Stimulated activated CD4-positive, alpha-beta T cell treated with anti-CD3 and anti-CD28 coated beads, TNF-alpha, amount 100 ng/mL, for 4 hours (primary cell): ENCODE results near the gene SMG1.
"Not testable (repeated sequence)": the region's sequence is repeated elsewhere in the genome, so short reads cannot be mapped to it uniquely, and the experiment has no call there.

Experiments
- DNase-seq, 3 experiments: peaks; one replicate each; pipeline ENCODE4 v3.0.0-alpha.2; 2020; ENCODE audit warnings: low read depth in 3 of 3

The SMG1 gene

DNA sequence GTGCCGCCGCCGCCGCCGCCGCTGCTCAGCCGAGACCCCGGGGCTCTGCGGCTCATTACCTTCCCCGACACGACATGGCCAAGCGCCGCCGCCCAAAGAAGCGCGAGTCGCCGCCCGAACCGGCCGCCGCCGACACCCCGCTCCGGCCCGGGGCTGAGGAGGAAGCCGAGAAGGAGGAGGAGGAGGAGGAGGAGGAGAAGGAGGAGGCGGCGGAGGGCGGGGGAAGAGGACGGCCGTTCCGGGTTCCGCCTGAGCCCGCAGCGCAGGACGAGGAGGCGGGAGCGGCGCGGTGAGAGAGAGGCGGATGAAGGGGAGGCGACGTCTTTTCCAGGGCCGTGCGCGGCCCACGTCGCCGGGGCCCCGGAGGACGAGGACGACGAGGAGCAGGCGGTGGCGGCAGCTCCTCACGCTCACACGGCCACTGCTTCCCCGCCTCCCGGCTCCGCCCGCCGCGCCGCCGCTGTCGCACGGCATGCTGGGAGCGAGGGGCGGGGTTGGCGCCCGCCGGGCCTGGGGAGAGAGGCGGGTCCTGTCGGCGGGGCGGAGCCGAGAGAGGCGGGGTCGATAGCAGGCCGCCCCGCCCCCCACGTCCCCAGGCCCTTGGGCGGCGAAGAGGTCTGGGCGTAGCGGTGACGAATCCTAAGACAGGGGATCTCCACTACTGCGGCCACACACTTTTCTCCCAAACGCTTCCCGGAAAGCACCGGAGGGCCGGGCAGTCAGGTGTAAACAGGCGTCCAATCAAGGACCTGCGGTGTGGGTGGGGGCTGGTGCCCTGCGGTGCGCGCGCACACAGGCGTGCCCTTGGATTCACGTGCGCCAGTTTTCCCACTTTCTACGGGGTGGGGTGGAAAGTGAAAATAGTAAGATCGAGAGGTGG is at the start of gene SMG1:
TSS of gene SMG1 (minus strand) at position 423 of the 880 bp plus-strand sequence. CDS start at position 56, 367 bp downstream.
- peak; percentile 89 for DNase-seq

DNA sequence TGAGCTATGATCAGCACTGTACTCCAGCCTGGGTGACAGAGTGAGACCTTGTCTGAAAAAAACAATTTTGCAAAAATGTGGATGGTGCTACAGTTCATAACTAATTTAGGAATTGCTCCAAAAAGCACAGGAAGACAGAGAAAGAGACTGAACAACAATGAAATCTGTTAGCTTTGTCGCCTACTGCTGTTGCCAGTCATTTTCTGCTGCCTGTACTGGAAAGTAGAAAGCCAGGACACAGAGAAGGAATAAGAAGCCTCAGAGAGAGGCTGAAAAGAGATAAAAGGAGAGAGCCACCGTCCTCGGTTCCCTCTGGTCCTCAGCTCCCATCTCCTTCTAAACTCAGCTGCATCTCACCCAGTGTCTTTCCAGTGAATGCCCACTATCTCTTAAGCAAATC is 48.9 kb upstream of the SMG1 start:
- DNase-seq: no peak

DNA sequence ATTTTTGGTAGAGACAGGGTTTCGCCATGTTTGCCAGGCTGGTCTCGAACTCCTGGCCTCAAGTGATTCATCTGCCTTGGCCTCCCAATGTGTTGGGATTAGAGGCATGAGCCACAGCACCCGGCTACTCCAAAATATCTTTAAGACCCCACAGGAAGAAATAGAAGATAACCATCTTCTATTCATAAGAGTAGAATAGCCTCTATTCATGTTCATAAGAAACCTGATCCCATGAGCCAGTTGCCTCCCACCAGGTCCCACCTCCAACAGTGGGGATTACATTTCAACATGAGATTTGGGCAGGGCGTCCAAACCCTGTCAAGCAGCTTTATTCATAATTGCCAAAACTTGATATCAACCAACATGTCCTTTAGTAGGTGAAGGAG is 43.6 kb upstream of the SMG1 start:
- DNase-seq: no peak

DNA sequence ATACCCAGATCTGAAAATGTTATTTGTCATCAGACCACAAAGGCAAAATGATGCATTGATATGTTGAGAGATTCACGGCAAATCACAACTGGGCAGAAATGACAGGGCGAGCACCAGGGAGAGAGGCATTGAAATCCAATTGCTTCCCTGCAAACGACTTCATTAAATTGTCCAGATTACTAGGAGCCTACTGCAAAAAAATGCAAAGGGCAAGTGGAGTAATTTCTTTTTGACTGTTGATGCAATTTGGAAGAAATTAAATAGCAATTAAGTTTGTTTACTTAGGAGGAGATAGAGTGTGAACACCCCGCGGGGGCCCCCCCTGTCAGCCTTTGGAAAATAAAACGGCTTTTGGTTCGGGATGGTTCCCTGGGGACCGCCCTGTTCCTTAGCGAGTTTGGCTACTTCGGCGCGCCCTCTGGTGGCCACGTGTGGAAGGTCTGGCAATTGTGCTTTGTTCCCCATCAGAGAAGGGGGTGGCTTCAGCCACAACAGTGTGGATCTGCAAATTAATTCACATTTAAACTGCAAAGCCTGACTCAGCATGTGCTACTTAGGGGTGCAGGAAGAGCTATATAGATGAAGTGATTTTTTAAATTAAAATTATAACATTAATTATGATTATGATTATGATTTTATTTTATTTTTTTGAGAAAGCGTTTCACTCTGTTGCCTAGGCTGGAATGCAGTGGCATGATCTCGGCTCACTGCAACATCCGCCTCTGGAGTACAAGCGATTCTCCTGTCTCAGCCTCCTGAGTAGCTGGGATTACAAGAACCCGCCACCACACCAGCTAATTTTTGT is 43.0 kb upstream of the SMG1 start:
- DNase-seq: peak; percentile 64 to 71 (median 65)

DNA sequence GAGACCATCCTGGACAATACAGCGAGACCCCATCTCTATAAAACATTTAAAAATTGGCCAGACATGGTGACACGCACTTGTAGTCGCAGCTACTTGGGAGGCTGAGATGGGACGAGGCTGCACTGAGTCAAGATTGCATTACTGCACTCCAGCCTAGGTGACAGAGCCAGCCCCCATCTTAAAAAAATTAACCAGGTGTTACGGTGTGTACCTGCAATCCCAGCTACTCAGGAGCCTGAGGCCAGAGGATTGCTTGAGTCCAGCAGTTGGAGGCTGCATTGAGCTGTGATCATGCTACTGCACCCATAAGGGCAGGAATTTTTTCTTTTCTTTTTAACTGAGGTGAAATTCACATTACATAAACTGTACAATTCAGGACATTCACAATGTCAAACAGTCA is 40.6 kb upstream of the SMG1 start:
- DNase-seq: no peak

DNA sequence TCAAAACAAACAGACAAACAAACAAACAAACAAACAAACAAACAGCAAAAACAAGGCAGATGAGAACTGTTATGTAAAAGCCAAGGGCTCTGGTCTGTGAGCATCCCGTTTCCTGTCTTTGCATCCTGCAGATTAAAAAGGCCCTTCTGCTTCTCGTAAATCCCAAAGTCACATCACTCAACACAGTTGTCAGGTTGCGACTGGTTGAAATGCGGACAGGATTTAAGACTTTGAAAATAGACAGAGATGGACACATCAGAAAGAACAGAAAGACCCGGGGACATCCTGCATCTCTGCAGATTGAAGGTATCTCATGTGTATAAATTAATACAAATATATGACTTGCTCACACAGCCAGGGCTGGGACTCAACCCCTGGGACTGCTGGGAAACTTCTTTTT is 39.3 kb upstream of the SMG1 start:
- DNase-seq: no peak

DNA sequence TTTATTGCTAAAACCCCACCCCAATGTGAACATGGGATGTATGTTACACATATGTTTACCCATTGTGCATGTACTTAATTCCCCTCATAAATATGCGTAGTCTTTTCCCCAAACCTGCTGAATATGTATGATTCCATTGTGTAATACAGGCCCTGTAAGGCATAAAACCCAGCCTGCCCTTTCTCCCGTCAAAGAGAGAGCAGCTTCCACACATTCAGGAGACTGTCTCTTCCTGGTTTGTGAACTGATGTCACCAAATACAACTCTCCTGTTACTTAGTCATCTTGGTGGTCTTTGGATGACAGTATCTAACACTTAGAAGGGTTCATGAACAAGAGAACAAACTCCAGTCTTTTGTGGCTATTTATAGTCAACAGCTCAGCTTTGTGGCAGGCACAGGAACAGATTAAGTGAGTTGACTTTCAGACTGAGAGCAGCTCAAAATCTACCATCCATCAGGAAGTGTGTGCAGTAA is 32.9 kb upstream of the SMG1 start:
- no peak for DNase-seq

DNA sequence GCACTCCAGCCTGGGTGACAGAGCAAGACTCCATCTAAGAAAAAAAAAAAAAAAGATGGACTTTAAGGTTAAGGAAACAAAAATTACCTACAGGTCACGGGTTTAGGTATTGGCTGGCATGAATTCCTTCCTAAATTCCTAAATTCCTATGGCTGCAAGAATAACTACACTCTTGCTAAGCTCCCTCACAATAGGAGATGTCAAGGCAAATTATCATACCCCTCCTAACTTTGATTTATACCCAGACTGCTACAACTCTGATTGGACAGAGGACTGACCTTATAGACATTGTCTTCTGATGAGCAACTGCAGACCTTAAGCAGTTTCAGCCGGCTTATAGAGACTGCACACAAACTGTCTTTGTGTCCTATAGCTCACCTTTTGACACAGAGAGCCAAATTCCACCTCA is 32.4 kb upstream of the SMG1 start:
- no peak for DNase-seq

DNA sequence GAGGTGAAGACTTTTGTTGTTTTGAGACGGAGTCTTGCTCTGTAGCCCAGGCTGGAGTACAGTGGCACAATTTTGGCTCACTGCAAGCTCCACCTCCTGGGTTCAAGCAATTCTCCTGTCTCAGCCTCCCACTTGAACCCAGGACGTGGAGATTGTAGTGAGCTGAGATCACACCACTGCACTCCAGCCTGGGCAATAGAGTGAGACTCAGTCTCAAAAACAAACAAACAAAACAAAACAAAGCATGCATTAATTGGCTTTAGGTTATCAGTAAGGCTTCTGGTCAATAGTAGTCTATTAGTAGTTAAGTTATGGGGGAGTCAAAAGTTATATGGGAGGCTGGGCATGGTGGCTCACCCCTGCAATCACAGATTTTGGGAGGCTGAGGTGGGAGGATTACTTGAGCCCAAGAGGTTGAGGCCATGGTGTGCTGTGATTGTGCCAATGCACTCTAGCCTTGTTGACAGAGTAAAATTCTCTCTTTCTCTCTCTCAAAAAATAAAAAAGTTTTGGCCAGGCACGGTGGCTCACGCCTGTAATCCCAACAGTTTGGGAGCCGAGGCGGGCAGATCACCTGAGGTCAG is 30.5 kb upstream of the SMG1 start:
- DNase-seq: not testable (repeated sequence)

DNA sequence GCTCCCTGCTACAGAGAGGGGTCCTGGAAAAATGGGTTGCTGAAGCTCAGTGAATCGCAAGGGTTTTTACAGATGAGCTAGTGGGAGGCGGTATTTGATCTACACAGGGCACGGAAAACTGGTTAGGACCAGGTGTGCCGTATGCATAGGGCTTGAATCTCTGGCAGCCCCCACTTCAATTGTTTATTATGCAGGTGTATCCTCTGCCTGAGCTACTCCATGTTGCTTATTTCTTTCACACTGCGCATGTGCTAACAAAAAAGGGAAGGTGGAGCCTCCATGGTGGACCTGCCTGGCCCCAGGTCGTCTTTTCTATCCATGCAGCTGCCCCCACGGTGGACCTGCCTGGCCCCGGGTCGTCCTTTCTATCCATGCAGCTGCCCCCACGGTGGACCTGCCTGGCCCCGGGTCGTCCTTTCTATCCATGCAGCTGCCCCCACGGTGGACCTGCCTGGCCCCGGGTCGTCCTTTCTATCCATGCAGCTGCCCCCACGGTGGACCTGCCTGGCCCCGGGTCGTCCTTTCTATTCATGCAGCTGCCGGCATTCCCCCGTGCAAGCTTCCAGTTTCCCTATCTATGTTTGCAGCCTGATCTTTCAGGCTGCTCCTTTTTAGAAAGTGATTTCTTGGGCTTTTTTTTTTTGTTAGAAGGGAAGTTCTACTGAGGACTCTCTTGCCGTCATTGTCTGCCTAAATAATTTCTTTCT is 29.8 kb upstream of the SMG1 start:
- DNase-seq: not testable (repeated sequence)

DNA sequence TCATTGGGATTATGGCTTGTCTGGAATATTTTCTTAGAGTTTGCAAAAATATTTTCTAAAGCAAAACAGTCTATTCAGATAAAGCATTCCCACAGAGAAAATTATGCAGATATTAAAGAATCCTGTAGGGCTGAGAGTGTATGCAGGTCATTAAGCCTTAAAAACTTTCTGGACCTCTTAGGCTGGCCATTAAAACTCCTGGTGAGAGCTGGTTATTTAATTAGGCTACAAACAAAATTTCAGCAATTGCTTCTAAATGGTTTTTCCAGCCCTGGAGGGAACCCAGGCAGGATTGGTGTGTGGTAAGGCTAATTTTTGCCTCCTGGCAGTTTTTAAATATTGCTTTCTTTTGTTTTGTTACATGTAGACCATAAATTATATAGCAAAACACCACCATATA is 27.3 kb upstream of the SMG1 start:
- DNase-seq: no peak

DNA sequence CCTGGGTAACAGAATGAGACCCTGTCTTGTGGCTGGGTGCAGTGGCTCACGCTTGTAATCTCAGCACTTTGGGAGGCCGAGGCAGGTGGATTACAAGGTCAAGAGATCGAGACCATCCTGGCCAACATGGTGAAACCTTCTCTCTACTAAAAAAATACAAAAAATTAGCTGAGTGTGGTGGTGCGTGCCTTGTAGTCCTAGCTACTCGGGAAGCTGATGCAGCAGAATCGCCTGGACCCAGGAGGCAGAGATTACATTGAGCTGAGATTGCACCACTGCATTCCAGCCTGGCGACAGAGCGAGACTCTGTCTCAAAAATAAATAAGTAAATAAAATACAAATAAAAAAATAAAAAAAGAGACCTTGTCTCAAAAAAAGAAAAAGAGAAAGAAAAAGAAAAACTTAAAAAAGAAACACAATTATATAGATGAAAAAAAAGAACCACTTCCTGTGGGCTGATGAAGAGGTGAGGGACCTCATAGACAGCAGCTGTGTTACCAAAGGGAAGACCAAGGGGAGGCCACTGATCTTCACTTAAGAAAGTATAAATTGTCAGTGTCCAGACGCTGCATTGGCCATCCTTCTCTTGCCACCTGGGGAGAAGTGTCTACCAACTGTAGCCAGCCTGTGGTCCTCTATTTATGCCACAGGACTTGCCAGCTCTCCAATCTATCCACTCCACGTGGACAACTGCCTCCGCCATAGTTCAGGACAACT is 24.4 kb upstream of the SMG1 start:
- DNase-seq: no peak

DNA sequence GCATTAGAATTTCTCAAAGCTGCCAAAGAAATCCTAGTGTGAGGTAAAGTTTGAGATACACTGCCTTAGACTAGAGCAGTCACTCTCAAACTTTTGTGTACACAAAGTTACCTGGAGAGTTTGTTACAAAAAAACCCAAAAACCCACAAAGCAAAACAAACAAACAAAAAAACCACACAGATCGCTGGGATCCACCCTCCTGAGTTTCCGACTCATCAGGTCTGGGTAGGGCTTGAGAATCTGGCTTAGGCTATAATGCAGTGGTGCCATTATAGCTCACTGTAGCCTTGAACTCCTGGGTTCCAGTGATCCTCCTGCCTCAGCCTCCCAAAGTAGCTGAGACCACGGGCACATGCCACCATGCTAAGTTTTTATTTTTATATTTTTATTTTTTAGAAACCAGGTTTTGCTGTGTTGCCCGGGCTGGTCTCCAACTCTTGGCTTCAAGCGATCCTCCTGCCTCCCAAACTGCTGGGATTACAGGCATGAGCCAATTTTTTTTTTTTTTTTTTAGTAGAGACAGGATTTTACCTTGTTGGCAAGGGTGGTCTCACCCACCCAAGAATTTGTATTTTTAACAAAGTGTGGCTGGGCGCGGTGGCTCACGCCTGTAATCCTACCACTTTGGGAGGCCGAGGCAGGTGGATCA is 22.3 kb upstream of the SMG1 start:
- no peak for DNase-seq

DNA sequence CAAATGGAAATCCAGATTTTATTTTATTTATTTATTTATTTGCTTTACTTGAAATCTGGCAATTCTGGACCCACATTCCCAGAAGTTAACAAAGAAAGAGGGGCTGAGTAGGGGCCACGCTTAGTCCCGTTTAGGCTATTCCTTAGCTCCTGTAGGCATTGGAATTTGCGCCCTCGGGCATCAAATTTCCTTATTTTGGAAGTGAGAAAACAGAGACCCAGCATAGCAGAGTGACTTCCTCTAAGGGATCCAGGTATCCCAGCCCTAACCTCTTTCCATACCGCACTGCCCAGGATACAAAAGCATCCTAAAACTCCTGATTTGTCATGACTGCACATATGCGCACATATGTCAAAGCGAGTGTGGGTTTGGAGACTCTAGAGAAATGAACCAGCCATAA is 19.0 kb upstream of the SMG1 start:
- no peak for DNase-seq

DNA sequence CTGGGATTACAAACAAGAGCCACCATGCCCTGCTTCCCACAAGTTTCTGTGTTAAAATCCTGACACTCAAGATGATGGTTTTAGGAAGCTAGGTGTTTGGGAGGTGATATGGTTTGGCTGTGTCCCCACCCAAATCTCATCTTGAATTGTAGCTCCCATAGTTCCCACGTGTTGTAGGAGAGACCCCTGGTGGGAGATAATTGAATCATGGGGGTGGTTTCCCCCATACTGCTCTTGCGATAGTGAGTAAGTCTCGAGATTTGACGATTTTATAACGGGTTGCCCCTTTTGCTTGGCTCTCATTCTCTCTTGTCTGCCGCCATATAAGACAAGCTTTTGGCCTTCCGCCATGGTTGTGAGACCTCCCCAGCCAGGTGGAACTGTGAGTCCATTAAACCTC is 17.2 kb upstream of the SMG1 start:
- no peak for DNase-seq

DNA sequence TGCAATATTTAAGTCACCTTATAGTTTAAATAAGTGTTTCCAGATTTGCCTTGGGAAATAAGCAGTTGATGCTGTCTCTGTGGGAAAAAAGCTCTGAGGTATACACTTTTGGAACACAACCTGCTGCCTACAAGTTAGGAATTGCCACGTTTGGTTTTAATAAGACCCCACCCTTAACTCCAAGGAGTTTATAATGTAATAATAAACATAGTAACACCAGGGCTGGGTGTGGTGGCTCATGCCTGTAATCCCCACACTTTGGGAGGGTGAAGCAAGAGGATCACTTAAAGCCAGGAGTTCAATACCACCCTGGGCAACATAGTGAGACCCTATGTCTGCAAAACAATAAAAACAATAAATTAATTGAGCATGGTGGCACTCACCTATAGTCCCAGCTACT is 15.9 kb upstream of the SMG1 start:
- no peak for DNase-seq

DNA sequence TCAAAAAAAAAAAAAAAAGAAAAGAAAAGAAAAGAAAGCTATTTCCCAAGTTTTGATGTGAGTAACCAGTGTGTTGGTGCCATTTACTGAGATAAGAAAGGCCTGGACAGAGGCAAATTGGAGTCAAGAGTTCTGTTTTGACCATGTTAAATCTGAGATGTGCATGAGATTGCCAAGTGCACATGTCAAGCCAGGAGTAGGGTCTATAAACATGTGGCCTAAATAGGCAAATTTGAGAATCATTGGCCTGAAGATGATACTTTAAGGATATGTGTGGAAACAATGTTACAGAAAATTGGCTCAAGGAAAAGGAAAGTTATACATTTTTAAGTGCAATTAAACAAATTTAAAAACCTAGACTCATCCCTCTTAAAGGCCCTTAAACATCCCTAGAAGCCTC is 15.3 kb upstream of the SMG1 start:
- DNase-seq: no peak

DNA sequence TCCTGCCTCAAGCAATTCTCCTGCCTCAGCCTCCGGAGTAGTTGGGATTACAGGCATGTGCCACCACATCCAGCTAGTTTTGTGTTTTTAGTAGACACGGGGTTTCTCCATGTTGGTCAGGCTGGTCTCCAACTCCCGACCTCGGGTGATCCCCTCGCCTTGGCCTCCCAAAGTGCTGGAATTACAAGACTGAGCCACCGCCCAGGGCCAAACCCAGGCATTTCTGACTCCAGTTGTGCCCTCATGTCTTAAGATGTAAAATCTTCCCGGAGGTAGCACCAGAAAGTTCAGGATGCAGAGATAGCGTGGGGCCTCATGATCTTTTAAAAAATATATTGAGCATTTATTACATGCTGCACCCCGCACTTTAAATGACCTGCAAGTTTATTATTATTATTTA is 12.8 kb upstream of the SMG1 start:
- DNase-seq: no peak

DNA sequence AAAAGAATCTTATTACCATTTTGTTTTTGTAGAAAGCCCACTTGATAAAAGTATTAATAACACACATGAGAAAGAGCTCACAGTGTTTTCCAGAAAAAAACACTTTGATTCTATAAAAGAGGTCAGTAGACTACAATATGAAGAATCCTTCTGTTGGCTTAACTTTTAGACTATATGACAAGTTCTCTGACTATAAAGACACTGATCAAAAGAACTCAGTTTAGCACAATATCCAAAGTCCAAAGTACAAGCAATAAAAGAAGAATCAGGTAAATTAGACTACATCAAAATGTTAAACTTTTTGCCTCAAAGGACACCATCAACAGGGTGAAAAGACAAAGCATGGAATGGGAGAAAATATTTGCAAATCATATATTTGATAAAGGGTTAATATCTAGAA is 11.2 kb upstream of the SMG1 start:
- no peak for DNase-seq

DNA sequence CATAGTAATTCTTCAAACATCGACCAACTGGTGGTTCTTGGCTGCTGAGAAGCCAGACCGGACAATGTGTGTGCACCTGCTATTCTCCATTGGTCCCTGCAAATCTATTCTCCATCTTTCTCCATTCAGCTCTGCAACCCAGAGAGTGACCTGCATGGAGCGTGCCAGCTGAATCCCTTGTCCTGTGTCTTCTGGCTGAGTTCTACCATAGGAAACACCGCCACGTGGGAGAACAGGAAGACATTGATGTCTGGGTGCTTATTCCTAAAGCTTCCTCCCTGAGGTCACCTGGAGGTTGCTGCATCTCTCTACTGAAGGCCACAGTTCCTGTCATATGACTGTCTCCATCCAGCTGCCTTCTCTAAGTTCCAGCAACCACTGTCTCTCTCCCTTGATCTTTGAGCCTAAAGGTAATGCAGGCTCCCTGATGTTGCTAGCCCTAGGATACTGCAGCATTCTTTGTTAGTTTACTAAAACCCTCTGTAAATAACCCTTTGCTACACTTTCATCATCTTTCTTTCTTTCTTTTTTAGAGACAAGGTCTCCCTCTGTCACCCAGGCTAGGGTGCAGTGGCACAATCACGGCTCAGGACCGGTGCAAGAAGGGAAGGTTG is 10.6 kb upstream of the SMG1 start:
- no peak for DNase-seq
